Suprapubic skin (tissue), 4 donors: ENCODE data around the gene EMX1. TPM values are rescaled to one million over a fixed set of nuclear protein-coding genes. Genes with fewer than 3 reads are reported as not detected.
A peak's percentile ranks its signal among the peaks of the same experiment; 100 is the strongest.

Experiments used
- DNase-seq, 2 donors: peaks; one replicate each; pipeline ENCODE4 v3.0.0-alpha.2; 2019; ENCODE audit warnings: low spot score in 2 of 2
- H3K27ac ChIP-seq: fragments of 200-600 bp; sonication (generic); one replicate; pipeline ENCODE4 v1.5.1; 2019
- H3K27me3 ChIP-seq: fragments of 200-600 bp; sonication (generic); one replicate; pipeline ENCODE4 v1.5.1; 2019
- H3K36me3 ChIP-seq: fragments of 200-600 bp; sonication (generic); one replicate; pipeline ENCODE4 v1.5.1; 2019
- H3K4me1 ChIP-seq: fragments of 200-600 bp; sonication (generic); one replicate; pipeline ENCODE4 v1.5.1; 2019
- H3K4me3 ChIP-seq: fragments of 200-600 bp; sonication (generic); one replicate; pipeline ENCODE4 v1.5.1; 2019; ENCODE audit warnings: mild to moderate bottlenecking
- H3K9me3 ChIP-seq: fragments of 200-600 bp; sonication (generic); one replicate; pipeline ENCODE4 v1.5.1; 2019
- CTCF ChIP-seq, 2 donors: fragments of 200-600 bp in 1 of 2; fragments of 450-650 bp in 1 of 2; sonication (generic) in 1 of 2; IDR thresholded peaks; one replicate each; pipeline ENCODE4 v1.5.1; 2016 to 2019; ENCODE audit warnings: antibody characterized with exemption in 2 of 2, mild to moderate bottlenecking in 1 of 2, moderate library complexity in 1 of 2
- EP300 ChIP-seq: sonication (generic); formaldehyde crosslinking; IDR thresholded peaks from one replicate; pipeline ENCODE4 v1.6.1; 2017; ENCODE audit warnings: antibody characterized with exemption
- POLR2A ChIP-seq, 2 donors: fragments of 450-650 bp; IDR thresholded peaks; one replicate each; pipeline ENCODE4 v1.6.1; 2017; ENCODE audit warnings: antibody characterized with exemption in 2 of 2, mild to moderate bottlenecking in 2 of 2, moderate library complexity in 2 of 2
- POLR2AphosphoS5 ChIP-seq, 3 donors: sonication (generic); formaldehyde crosslinking; IDR thresholded peaks; one replicate each; pipeline ENCODE4 v1.6.1; 2017; ENCODE audit warnings: antibody characterized with exemption in 3 of 3
- WGBS: methylation state at CpG from one replicate; pipeline ENCODE4 v1.1.5; 2018; 5-methylcytosine and 5-hydroxymethylcytosine counted together
- total RNA-seq, 4 donors: library from RNA; depleted of rRNA; stranded (reverse); fragments of >200 nt; gene quantifications; one replicate each; pipeline ENCODE4 v1.1.0, GENCODE V29; 2016

Gene EMX1
- total RNA-seq, 4 donors from 2014 or later: not detected

GRCh38 chr2:72915320-72915906, 1.9 kb upstream of the EMX1 start:
- no peaks in the 10 kb centered on the region for H3K9me3 ChIP-seq
- peak in 1 of 2 donors; percentile 44 for DNase-seq
- no peak overlapping the region for H3K27ac ChIP-seq
- 3% methylated on average over 24 of the region's 26 CpGs for WGBS
- peak overlapping the region; percentile 55 for H3K4me3 ChIP-seq
- TF ChIP-seq POLR2AphosphoS5 (IDR thresholded peaks at IDR 0.05): no peak
- H3K27me3 ChIP-seq: peaks cover 100% of the 10 kb centered on the region
- H3K36me3 ChIP-seq: no peaks in the 10 kb centered on the region
- peaks cover 53% of the 10 kb centered on the region for H3K4me1 ChIP-seq

- peaks cover 58% of the 10 kb centered on the region for H3K4me1 ChIP-seq
- H3K27ac ChIP-seq: no peak overlapping the region
- no peaks in the 10 kb centered on the region for H3K9me3 ChIP-seq
- DNase-seq: peak in 1 of 2 donors; percentile 61
- H3K36me3 ChIP-seq: no peaks in the 10 kb centered on the region
- 2% methylated on average over 12 of the region's 86 CpGs for WGBS
- TF ChIP-seq POLR2AphosphoS5 (IDR thresholded peaks at IDR 0.05): no peak
- TF ChIP-seq EP300: no peak
- no peak for TF ChIP-seq CTCF (IDR thresholded peaks at IDR 0.05)
- TF ChIP-seq POLR2A (IDR thresholded peaks at IDR 0.05): no peak
- H3K4me3 ChIP-seq: peak overlapping the region; percentile 55
- H3K27me3 ChIP-seq: peaks cover 100% of the 10 kb centered on the region
Measured at GRCh38 chr2:72915907-72916742, 1.2 kb upstream of the EMX1 start.

GRCh38 chr2:72916743-72917137, 579 bp upstream of the EMX1 start:
- H3K4me1 ChIP-seq: peaks cover 58% of the 10 kb centered on the region
- no peak for TF ChIP-seq EP300
- no peak for TF ChIP-seq POLR2AphosphoS5 (IDR thresholded peaks at IDR 0.05)
- TF ChIP-seq POLR2A (IDR thresholded peaks at IDR 0.05): no peak
- no peak for TF ChIP-seq CTCF (IDR thresholded peaks at IDR 0.05)
- peak overlapping the region; percentile 55 for H3K4me3 ChIP-seq
- 1% methylated on average over 10 of the region's 29 CpGs for WGBS
- H3K9me3 ChIP-seq: no peaks in the 10 kb centered on the region
- no peak overlapping the region for H3K27ac ChIP-seq
- H3K27me3 ChIP-seq: peaks cover 100% of the 10 kb centered on the region
- H3K36me3 ChIP-seq: no peaks in the 10 kb centered on the region
- peak in 1 of 2 donors; percentile 55 for DNase-seq

GRCh38 chr2:72917877-72918553, 696 bp downstream of the EMX1 start:
- peaks cover 100% of the 10 kb centered on the region for H3K27me3 ChIP-seq
- no peaks in the 10 kb centered on the region for H3K36me3 ChIP-seq
- DNase-seq: peak in 1 of 2 donors; percentile 48
- TF ChIP-seq POLR2A (IDR thresholded peaks at IDR 0.05): no peak
- no peak for TF ChIP-seq EP300
- no peak for TF ChIP-seq POLR2AphosphoS5 (IDR thresholded peaks at IDR 0.05)
- no peak for TF ChIP-seq CTCF (IDR thresholded peaks at IDR 0.05)
- H3K4me3 ChIP-seq: peak overlapping the region; percentile 55
- no CpG with 5 or more reads among the region's 89 CpGs for WGBS
- H3K27ac ChIP-seq: no peak overlapping the region
- no peaks in the 10 kb centered on the region for H3K9me3 ChIP-seq
- H3K4me1 ChIP-seq: peaks cover 58% of the 10 kb centered on the region

- peak in 1 of 2 donors; percentile 58 for DNase-seq
- WGBS: 14% methylated on average over 23 of the region's 48 CpGs
- Histone ChIP-seq H3K27me3 (peaks cover 100% of the 10 kb centered on the region), H3K4me1 (peaks cover 67% of the 10 kb centered on the region), H3K36me3 (no peaks in the 10 kb centered on the region), H3K27ac (no peak overlapping the region), H3K9me3 (no peaks in the 10 kb centered on the region), H3K4me3 (peak overlapping the region; percentile 31)
- no peak for TF ChIP-seq POLR2AphosphoS5 (IDR thresholded peaks at IDR 0.05)
- no peak for TF ChIP-seq POLR2A (IDR thresholded peaks at IDR 0.05)
- no peak for TF ChIP-seq EP300
- no peak for TF ChIP-seq CTCF (IDR thresholded peaks at IDR 0.05)
Measured at GRCh38 chr2:72919414-72920317, 2.3 kb downstream of the EMX1 start.
